Pulmonary artery endothelial cell (primary cell): ENCODE results near the gene MAN2C1. TPM values are rescaled to one million over a fixed set of nuclear protein-coding genes. Genes with fewer than 3 reads are reported as not detected.
A peak's percentile ranks its signal among the peaks of the same experiment; 100 is the strongest.
"Not testable (repeated sequence)": the region's sequence is repeated elsewhere in the genome, so short reads cannot be mapped to it uniquely, and the experiment has no call there.

Source experiments
- DNase-seq: peaks from one replicate; pipeline ENCODE4 v3.0.0-alpha.2; 2011; ENCODE audit warnings: low read depth, low spot score
- total RNA-seq: library from RNA; depleted of rRNA; stranded (reverse); fragments of >200 nt; gene quantifications from 2 replicates; pipeline ENCODE4 v1.2.3, GENCODE V29; 2014

Gene MAN2C1
- total RNA-seq, 1 donor from 2014 or later, result 136 TPM

GRCh38 chr15:75346796-75347221 is 21.6 kb downstream of the MAN2C1 start, which contains the start of gene NEIL1:
TSS of gene NEIL1 (plus strand) at chr15:75347039. CDS start at chr15:75348906, 1,867 bp downstream.
- no peak for DNase-seq

DNA sequence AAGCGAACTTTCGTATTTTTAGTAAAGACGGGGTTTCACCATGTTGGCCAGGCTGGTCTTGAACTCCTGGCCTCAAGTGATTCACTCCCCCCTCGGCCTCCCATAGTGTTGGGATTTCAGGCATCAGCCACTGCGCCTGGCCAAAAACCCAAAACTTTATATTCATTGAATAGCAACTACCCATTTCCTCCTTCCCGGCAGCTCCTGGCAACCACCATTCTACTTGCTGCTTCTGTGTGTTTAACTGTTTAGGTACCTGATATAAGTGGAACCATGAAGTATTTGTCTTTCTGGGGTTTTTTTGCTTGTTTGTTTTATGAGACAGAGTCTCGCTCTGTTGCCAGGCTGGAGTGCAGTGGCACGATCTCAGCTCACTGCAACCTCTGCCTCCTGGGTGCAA is 24.5 kb downstream of the MAN2C1 start:
- DNase-seq, result not testable (repeated sequence)

- no peak for DNase-seq
Observed at GRCh38 chr15:75342221-75342620, 26.2 kb downstream of the MAN2C1 start.

DNA sequence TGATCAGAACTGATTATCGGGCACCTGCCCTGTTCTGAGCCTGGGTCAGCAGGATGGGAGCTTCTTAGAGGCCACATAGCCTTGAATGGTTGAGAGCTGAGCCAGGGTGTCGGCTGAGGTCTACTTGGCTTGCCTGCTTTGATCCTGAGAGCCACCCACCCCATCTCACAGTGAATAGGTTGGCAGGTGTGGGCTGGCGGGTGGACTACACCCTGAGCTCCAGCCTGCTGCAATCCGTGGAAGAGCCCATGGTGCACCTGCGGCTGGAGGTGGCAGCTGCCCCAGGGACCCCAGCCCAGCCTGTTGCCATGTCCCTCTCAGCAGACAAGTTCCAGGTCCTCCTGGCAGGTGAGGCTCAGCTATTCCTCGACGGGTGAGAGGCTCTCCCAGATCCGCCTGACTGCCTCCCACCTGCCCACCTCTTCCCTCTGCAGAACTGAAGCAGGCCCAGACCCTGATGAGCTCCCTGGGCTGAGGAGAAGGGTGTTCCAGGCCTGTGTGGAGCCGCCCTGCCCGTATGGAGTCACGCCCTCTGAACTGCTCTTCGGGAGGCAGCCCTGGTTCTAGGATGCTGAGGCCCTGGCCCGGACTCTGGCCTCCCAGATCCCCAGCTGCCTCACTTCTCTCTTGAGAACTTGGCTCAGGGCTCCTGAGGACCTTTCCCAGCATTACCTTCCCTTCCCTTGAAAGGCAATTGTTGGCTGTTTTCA is 28.7 kb downstream of the MAN2C1 start:
- no peak for DNase-seq

DNA sequence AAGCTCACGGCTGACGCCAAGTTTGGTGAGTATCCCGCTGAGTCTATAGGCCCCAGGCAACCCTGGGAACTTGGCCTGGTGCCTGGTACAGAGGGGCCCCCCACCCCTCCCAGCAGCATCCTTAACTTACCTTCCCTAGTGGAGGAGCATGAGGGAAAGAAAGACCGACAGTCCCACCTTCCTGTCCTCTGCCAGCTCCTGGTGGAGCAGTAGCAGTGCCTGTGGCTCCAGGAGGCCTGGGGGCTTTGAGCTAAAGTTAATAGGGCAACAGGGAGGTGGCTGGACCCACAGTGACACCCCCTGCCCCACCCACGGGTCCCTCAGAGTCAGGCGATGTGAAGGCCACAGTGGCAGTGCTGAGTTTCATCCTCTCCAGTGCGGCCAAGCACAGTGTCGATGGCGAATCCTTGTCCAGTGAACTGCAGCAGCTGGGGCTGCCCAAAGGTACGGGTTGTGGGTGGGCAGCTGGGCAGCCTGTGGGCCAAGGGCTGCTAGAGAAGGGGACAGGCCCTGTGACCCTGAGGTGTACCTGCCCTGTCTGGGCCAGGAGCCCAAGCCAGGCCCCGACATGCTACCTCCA is 29.7 kb downstream of the MAN2C1 start:
- DNase-seq, result no peak

DNA sequence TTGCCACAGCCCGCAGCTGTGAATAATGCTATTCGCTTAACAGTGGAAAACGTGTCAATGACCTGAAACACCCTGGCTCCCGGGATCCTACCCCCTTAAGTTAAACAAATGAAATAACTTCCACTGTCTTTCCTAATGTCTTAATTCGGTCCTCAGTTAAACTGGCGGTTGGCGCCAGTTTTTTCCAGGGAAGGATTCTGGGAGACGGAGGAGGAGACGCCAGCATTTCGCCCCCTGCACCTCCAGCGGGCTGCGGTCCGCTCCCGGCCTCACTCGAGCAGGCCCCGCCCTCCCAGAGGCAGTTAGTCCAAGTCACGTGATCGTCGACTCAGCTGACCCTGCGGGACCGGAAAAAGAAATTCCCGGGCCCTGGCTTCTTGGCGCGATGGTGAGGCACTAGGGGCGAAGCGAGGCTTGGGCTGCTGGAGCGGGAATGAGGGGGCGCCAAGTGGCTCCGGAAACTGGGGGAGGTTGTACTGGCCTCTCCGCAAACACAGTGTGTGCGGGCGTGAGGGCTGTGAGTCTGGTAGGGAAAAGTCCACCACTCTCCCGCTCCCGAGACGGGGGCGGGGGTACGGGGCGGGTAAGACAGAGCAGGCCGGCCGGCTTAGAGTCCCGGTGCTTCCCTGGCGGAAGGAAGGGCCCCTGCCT is 32.6 kb downstream of the MAN2C1 start, which contains the start of gene COMMD4:
TSS of gene COMMD4 (plus strand) at position 359 of the 651 bp plus-strand sequence. CDS start at position 386, 27 bp downstream.
- peak; percentile 79 for DNase-seq

DNA sequence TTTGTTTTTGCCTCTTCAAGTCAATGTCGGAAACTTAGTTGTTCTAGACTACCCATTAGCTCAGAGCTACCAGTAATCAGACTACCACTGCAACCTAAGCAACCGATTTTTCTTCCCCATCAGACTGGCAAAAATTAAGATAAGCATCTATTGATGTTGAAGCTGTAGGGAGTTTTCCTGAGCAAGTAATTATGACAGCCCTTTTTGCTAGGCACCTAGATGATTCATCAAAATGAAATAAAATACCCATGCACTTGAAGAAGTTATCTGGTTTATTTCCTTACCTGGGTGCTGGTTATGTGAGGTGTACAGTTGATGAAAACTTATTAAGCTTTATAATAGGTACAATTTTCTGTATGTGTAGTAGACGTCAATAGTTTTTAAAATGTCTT is 33.1 kb downstream of the MAN2C1 start:
- no peak for DNase-seq

DNA sequence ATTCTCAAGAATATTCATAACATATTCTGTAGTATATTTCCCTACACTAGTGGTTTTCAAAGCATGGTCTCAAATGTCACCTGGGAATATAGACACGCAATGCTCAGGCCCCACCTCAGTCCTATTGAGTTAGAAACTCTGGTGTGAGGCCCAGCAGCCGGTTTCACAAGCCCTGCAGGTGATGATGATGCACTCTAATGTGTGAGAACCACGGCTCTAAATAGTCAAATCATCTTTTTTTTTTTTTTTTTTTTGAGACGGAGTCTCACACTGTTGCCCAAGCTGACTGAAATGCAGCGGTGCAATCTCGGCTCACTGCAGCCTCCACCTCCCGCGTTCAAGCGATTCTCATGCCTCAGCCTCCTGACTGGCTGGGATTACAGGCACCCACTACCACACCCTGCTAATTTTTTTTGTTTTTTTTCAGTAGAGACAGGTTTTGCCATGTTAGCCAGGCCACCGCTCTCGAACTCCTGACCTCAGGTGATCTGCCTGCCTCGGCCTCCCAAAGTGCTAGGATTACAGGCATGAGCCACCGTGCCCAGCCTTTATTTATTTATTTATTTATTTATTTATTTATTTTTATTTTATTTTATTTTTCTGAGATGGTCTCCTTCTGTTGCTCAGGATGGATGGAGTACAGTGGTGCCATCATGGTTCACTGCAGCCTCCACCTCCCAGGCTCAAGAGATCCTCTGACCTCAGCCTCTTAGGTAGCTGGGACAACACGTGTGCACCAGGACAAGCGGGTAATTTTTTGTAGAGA is 34.6 kb downstream of the MAN2C1 start:
- not testable (repeated sequence) for DNase-seq

DNA sequence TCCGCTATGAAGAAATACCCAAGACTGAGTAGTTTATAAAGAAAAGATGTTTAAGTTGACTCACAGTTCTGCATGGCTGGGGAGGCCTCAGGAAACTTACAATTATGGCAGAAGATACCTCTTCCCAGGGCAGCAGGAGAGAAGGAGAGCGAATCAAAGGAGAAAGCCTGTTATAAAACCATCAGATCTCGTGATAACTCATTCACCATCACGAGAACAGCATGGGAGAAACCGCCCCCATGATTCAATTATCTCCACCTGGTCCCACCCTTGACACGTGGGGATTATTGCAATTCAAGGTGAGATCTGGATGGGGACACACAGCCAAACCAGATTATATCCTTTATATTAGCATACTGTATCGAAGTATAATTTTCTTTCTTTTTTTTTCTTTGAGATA is 36.3 kb downstream of the MAN2C1 start:
- not testable (repeated sequence) for DNase-seq

DNA sequence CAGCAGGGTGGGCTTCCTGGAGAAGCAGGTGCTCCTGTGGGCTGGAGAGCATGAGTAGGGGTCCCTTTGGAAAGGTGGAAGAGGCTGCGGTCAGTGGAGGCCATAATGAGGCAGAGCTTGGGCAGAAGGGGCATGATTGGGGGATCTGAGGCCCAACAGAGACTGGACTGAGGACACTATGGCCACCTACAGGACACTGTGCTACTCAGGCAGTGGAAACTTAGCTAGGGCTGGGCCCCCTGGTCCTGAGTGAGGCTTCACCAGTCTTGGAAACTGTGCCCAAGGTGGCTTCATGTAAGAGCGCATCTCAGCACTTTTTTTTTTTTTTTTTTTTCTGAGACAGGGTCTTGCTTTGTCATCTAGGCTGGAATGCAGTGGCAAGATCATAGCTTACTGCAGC is 38.8 kb downstream of the MAN2C1 start:
- no peak for DNase-seq

GRCh38 chr15:75328493-75329314 is 39.7 kb downstream of the MAN2C1 start:
- DNase-seq, result no peak

DNA sequence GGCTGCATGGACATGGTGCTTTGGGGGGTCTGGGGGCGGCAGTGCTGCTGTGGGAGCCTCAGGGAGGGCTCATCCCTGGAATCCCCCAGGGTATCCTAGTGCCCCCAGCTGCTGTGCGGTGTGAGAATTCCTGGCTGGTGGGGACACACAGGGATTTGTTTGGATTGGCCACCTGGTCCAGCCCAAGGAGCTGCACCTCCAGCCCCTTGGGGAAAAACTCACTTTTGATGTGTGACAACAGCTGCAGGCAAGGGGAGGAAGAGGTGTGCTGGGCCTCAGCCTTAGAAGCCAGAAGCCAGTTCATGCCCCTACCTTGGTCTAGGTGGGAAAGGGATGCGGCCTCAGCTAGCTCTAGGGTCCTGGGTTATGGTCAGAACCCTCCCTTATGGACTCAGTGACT is 40.9 kb downstream of the MAN2C1 start:
- DNase-seq, result no peak

GRCh38 chr15:75327005-75327404 is 41.4 kb downstream of the MAN2C1 start:
- no peak for DNase-seq

DNA sequence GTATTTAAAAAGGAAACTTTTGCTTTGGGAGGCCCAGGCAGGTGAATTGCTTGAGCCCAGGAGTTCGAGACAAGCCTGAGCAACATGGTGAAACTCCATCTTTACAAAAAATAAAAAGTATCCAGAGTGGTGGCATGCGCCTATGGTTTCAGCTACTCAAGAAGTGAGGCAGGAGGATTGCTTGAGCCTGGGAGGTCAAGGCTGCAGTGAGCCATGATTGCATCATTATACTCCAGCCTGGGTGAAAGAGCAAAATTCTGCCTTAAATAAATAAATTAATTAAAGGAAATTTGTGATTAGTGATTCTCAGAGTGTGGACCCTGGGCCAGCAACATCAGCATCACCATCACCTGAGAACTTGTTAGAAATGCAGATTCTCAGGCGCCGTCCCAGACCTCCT is 42.5 kb downstream of the MAN2C1 start:
- no peak for DNase-seq

DNA sequence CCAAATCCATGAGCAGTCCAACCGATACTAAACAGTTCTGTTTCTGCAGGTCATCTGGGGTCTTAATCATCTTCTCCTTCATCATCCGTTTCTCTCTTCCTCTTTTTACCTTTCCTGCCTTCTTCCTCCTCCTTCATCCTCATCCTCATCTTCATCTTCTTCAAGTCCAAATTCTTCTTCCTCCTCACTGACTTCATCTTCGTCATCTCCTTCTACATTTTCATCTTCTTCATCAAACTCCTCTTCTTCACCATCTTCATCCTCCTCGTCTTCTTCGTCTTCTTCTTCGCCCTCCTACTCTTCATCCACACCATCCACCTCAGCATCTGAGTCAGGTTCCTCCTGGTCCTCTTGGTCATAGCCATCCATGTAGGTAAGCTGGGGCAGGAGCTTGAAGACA is 46.7 kb downstream of the MAN2C1 start:
- DNase-seq, result no peak

- not testable (repeated sequence) for DNase-seq
Observed at GRCh38 chr15:75319231-75319897, 49.0 kb downstream of the MAN2C1 start.

- DNase-seq, result no peak
Observed at GRCh38 chr15:75314552-75315290, 53.7 kb downstream of the MAN2C1 start.

DNA sequence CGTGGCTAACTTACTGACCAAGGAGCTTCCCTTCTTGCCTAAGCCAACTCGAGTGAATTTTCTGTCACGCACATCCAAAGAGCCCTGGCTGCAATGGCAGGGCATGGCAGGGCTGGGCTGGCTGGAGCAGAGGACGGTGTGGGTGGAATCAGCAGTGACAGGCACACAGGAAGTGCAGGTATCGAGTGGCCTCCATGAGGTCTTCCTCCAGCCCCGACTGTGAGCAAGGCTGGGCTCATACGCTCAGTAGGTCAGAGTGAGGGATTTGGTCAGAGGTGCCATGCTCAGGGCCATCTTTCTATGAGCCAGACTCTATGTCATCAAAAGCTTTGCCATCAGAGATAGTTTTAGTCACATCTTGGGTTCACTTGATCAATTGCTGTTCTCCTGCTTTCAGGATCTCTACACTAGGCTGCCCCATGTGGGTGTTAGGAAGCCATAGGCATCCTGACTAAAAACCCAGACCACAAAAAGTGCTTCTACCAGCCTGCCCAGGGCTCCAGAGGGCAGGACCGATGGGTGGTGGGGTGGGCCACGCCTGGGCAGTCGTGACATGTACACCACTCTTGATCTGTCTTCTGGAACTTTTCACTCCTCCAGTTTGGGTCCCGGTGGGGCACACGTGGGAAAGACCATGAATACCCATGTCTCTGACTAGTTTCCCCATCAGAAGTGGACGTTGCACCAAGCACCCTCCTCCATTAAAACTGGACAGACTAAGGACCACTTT is 55.1 kb downstream of the MAN2C1 start:
- no peak for DNase-seq

GRCh38 chr15:75312548-75312947 is 55.9 kb downstream of the MAN2C1 start:
- not testable (repeated sequence) for DNase-seq
